ENCODE data around the gene EPYC.
"Not testable (repeated sequence)": the region's sequence is repeated elsewhere in the genome, so short reads cannot be mapped to it uniquely, and the experiment has no call there.

Gene EPYC

GRCh38 chr12:90990611-90991010 lies 14.2 kb downstream of the EPYC start:
- no peak for DNase-seq

GRCh38 chr12:90989686-90990111 lies 15.1 kb downstream of the EPYC start:
- DNase-seq, result no peak

GRCh38 chr12:90987520-90987919 lies 17.3 kb downstream of the EPYC start:
- DNase-seq, result no peak

GRCh38 chr12:90987101-90987500 lies 17.7 kb downstream of the EPYC start:
- DNase-seq, result no peak

GRCh38 chr12:90985331-90985730 lies 19.4 kb downstream of the EPYC start:
- not testable (repeated sequence) for DNase-seq

GRCh38 chr12:90984114-90984513 lies 20.7 kb downstream of the EPYC start:
- DNase-seq, result no peak

GRCh38 chr12:90982170-90982569 lies 22.6 kb downstream of the EPYC start:
- DNase-seq, result no peak

- no peak for DNase-seq
These were observed 24.8 kb downstream of the EPYC start for GRCh38 chr12:90979951-90980350.

GRCh38 chr12:90979019-90979418 lies 25.8 kb downstream of the EPYC start:
- DNase-seq, result no peak

GRCh38 chr12:90978117-90978770 lies 26.5 kb downstream of the EPYC start:
- no peak for DNase-seq

- no peak for DNase-seq
These were observed 27.5 kb downstream of the EPYC start for GRCh38 chr12:90977224-90977623.

GRCh38 chr12:90974286-90974685 lies 30.5 kb downstream of the EPYC start:
- DNase-seq, result no peak

GRCh38 chr12:90972226-90972625 lies 32.5 kb downstream of the EPYC start:
- DNase-seq, result no peak

- DNase-seq, result no peak
These were observed 33.9 kb downstream of the EPYC start for GRCh38 chr12:90970911-90971310.

GRCh38 chr12:90970471-90970870 lies 34.3 kb downstream of the EPYC start:
- no peak for DNase-seq

- no peak for DNase-seq
These were observed 34.9 kb downstream of the EPYC start for GRCh38 chr12:90969851-90970250.

GRCh38 chr12:90969346-90969745 lies 35.4 kb downstream of the EPYC start:
- DNase-seq, result no peak

- DNase-seq, result no peak
These were observed 39.6 kb downstream of the EPYC start for GRCh38 chr12:90965204-90965603.

GRCh38 chr12:90964616-90965015 lies 40.2 kb downstream of the EPYC start:
- no peak for DNase-seq

GRCh38 chr12:90963946-90964345 lies 40.8 kb downstream of the EPYC start:
- no peak for DNase-seq

GRCh38 chr12:90961154-90961553 lies 43.6 kb downstream of the EPYC start:
- DNase-seq, result no peak

- peak in 2 of 6 experiments; percentile 12 to 19 for DNase-seq
These were observed 45.1 kb downstream of the EPYC start for GRCh38 chr12:90959538-90960139.

- DNase-seq, result no peak
These were observed 45.7 kb downstream of the EPYC start for GRCh38 chr12:90959032-90959431.

GRCh38 chr12:90958347-90958746 lies 46.4 kb downstream of the EPYC start:
- no peak for DNase-seq

GRCh38 chr12:90954921-90955320 lies 49.9 kb downstream of the EPYC start, which contains the start of gene CCER1:
CCER1 (minus strand) TSS chr12:90955176; CDS start chr12:90954742, 434 bp downstream.
- no peak for DNase-seq
